ENCODE data around the gene RUSC1.

The RUSC1 gene

DNA sequence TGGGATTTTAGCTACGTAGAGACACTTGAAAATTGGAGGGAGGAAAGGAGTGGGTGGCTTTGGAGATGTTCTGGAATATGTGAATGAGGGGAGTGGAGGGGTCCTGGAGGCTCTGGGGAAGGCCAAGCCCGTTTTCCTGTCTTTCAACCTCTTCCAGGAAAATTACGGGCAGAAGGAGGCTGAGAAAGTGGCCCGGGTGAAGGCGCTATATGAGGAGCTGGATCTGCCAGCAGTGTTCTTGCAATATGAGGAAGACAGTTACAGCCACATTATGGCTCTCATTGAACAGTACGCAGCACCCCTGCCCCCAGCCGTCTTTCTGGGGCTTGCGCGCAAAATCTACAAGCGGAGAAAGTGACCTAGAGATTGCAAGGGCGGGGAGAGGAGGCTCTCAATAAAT lies 442 bp upstream of the RUSC1 start:
- H3K27me3 ChIP-seq (ENCODE audit: insufficient read depth, poor library complexity, severe bottlenecking): no peaks in the 10 kb centered on the region
- H3K36me3 ChIP-seq (ENCODE audit: low read depth): peaks cover 52% of the 10 kb centered on the region
- DNase-seq (ENCODE audit: low spot score) (no peak), ATAC-seq (ENCODE audit: low read depth) (no peak)
- no peaks in the 10 kb centered on the region for H3K9me3 ChIP-seq (ENCODE audit: severe bottlenecking)
- no peaks in the 10 kb centered on the region for H3K4me1 ChIP-seq (ENCODE audit: insufficient read depth, poor library complexity, severe bottlenecking)
- no peak for TF ChIP-seq CTCF (IDR thresholded peaks at IDR 0.05; ENCODE audit: poor library complexity, severe bottlenecking)
- peak overlapping the region; percentile 83 for H3K27ac ChIP-seq (ENCODE audit: poor library complexity, severe bottlenecking)
- no peak overlapping the region for H3K4me3 ChIP-seq (ENCODE audit: severe bottlenecking)

- H3K4me3 ChIP-seq (ENCODE audit: severe bottlenecking): peak overlapping the region; percentile 52
- no peak for ATAC-seq (ENCODE audit: low read depth)
- no peak for TF ChIP-seq CTCF (IDR thresholded peaks at IDR 0.05; ENCODE audit: poor library complexity, severe bottlenecking)
- H3K27ac ChIP-seq (ENCODE audit: poor library complexity, severe bottlenecking): peak overlapping the region; percentile 83
- H3K9me3 ChIP-seq (ENCODE audit: severe bottlenecking): no peaks in the 10 kb centered on the region
- no peak for DNase-seq (ENCODE audit: low spot score)
- no peaks in the 10 kb centered on the region for H3K27me3 ChIP-seq (ENCODE audit: insufficient read depth, poor library complexity, severe bottlenecking)
- H3K36me3 ChIP-seq (ENCODE audit: low read depth): peaks cover 40% of the 10 kb centered on the region
- no peaks in the 10 kb centered on the region for H3K4me1 ChIP-seq (ENCODE audit: insufficient read depth, poor library complexity, severe bottlenecking)
These were observed 1.2 kb downstream of the RUSC1 start for GRCh38 chr1:155321639-155322503.

DNA sequence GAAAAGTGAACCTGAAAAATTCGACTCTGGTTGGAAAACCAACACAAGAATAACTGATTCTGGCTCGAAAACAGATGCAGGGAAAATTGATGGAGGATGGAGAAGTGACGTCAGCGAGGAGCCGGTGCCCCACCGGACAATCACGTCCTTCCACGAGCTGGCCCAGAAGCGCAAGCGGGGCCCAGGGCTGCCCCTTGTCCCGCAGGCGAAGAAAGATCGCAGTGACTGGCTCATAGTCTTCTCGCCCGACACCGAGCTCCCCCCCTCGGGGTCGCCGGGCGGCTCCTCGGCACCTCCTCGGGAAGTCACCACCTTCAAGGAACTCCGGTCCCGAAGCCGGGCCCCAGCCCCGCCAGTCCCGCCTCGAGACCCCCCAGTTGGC lies 1.9 kb downstream of the RUSC1 start:
- ATAC-seq (ENCODE audit: low read depth) (no peak), DNase-seq (ENCODE audit: low spot score) (no peak)
- H3K27me3 ChIP-seq (ENCODE audit: insufficient read depth, poor library complexity, severe bottlenecking): no peaks in the 10 kb centered on the region
- H3K4me3 ChIP-seq (ENCODE audit: severe bottlenecking): peak overlapping the region; percentile 52
- no peak for TF ChIP-seq CTCF (IDR thresholded peaks at IDR 0.05; ENCODE audit: poor library complexity, severe bottlenecking)
- H3K27ac ChIP-seq (ENCODE audit: poor library complexity, severe bottlenecking): peak overlapping the region; percentile 83
- H3K9me3 ChIP-seq (ENCODE audit: severe bottlenecking): no peaks in the 10 kb centered on the region
- H3K4me1 ChIP-seq (ENCODE audit: insufficient read depth, poor library complexity, severe bottlenecking): no peaks in the 10 kb centered on the region
- H3K36me3 ChIP-seq (ENCODE audit: low read depth): peaks cover 37% of the 10 kb centered on the region

DNA sequence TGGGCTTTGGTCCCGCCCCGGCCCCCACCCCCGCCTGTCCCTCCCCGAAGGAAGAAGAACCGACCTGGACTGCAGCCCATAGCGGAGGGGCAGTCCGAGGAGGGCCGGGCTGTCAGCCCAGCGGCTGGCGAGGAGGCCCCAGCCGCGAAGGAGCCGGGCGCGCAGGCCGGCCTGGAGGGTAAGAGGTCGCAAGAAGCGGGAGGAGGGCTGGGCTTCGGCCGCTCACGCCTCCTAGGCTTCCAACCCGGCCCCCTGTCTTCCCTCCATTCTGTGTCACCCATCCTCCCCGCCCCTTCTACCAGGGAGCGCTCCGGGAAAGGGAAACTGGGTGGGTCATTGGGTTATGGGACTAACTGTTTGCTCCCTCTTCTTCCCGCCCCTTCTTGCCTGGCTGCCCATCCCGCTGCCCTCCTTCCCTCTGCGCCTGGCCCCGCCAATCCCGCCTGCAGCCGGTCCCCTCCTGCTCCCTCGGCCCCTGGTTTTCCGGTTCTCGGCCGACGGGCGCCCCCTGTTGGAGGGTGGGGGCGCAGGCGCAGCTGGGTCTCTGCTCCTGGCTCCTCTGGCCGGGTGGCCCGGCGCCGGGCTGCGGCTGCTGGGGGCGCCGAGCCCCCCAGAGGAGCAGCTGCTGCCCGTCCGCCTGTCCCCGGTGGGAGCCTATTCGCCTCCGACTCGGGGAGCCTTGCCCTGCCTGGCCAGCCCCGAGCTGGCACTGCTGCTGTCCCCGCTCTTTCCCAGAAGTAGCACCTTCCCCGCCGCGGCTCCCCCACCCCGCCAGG lies 2.4 kb downstream of the RUSC1 start:
- TF ChIP-seq CTCF (IDR thresholded peaks at IDR 0.05; ENCODE audit: poor library complexity, severe bottlenecking): peak; percentile 95
- Histone ChIP-seq H3K27me3 (ENCODE audit: insufficient read depth, poor library complexity, severe bottlenecking) (no peaks in the 10 kb centered on the region), H3K4me3 (ENCODE audit: severe bottlenecking) (peak overlapping the region; percentile 52), H3K9me3 (ENCODE audit: severe bottlenecking) (no peaks in the 10 kb centered on the region), H3K36me3 (ENCODE audit: low read depth) (peaks cover 37% of the 10 kb centered on the region), H3K4me1 (ENCODE audit: insufficient read depth, poor library complexity, severe bottlenecking) (no peaks in the 10 kb centered on the region), H3K27ac (ENCODE audit: poor library complexity, severe bottlenecking) (peak overlapping the region; percentile 83)
- DNase-seq (ENCODE audit: low spot score): peak; percentile 92
- ATAC-seq (ENCODE audit: low read depth): peak; percentile 49
